K562 (cell line): ENCODE data around the gene RORB. TPM values are rescaled to one million over a fixed set of nuclear protein-coding genes. Genes with fewer than 3 reads are reported as not detected.

Source experiments
- ATAC-seq: fragments of 200-7000 bp; cut with Tn5 transposase; 3 replicates; pipeline ENCODE4 v1.9.1; 2020; ENCODE audit warnings: moderate library complexity
- BruUV-seq: library from RNA; stranded (reverse); fragments of 400-500 nt; replicated peaks from 2 replicates; lab custom pipeline; 2021; lab: Mats Ljungman, UMichigan
- CTCF ChIA-PET: fragments of 300-600 bp; formaldehyde crosslinking; extraction: SDS; loops from one replicate; lab custom pipeline; 2021; ENCODE audit warnings: low intra/inter-chr PET ratio; lab: Yijun Ruan, JAX
- POLR2A ChIA-PET: fragments of 300-600, 350-650 bp; sonication (Branson Sonifier 250); formaldehyde crosslinking; extraction: SDS; loops from one replicate; lab custom pipeline; 2021; ENCODE audit warnings: antibody characterized with exemption, inconsistent platforms; lab: Yijun Ruan, JAX
- DNase-seq, 4 experiments: peaks; one replicate each; pipeline versions ENCODE4 v3.0.0 to v3.0.0-alpha.2; 2011 to 2018; ENCODE audit warnings: low spot score in 3 of 4, mixed read lengths in 3 of 4; ENCODE audit errors: extremely low read depth in 1 of 4
- FAIRE-seq: peaks from 2 replicates; lab custom pipeline; 2011; peaks lifted over from hg19 to GRCh38; lab: Jason Lieb, UNC
- H2AFZ ChIP-seq: 2 replicates; pipeline ENCODE4 v1.6.0; 2011; ENCODE audit warnings: low read depth, low read length, control low read depth, inconsistent platforms
- H3K27ac ChIP-seq: fragments of 200-600 bp; 3 replicates; pipeline ENCODE4 v1.8.0; 2011; ENCODE audit warnings: low read depth, mild to moderate bottlenecking, control low read depth, inconsistent platforms, low read length, moderate library complexity, mixed read lengths; ENCODE audit errors: extremely low read depth
- H3K27me3 ChIP-seq, 2 experiments: fragments of 300-600 bp in 1 of 2; 2 replicates in 1 of 2; 3 replicates in 1 of 2; pipeline versions ENCODE4 v1.6.0 to v1.8.0; 2011; ENCODE audit warnings: inconsistent platforms in 2 of 2, low read length in 2 of 2, mild to moderate bottlenecking in 1 of 2, mixed read lengths in 1 of 2, moderate library complexity in 1 of 2; ENCODE audit not compliant: control insufficient read depth in 2 of 2, insufficient read depth in 2 of 2
- H3K36me3 ChIP-seq: fragments of 300-600 bp; 3 replicates; pipeline ENCODE4 v1.8.0; 2011; ENCODE audit warnings: mild to moderate bottlenecking, low read length, inconsistent platforms; ENCODE audit not compliant: control insufficient read depth, insufficient read depth
- H3K4me1 ChIP-seq, 2 experiments: fragments of 200-600 bp in 1 of 2; replicated peaks in 1 of 2; 2 replicates in 1 of 2; 3 replicates in 1 of 2; pipeline versions ENCODE4 v1.5.1 to v1.8.0; 2011; ENCODE audit warnings: inconsistent platforms in 2 of 2, low read length in 2 of 2, mild to moderate bottlenecking in 1 of 2, mixed read lengths in 1 of 2, moderate library complexity in 1 of 2; ENCODE audit not compliant: control insufficient read depth in 2 of 2, insufficient read depth in 2 of 2
- H3K4me2 ChIP-seq: 2 replicates; pipeline ENCODE4 v1.6.1; 2011; ENCODE audit warnings: low read length, control low read depth, inconsistent platforms, mixed read lengths; ENCODE audit not compliant: insufficient read depth
- H3K4me3 ChIP-seq: fragments of 200-600 bp; sonication (generic), shearing (Covaris generic); 2 replicates; pipeline ENCODE4 v1.5.1; 2016; ENCODE audit warnings: control low read depth, inconsistent platforms
- H3K79me2 ChIP-seq: fragments of 200-600 bp; 3 replicates; pipeline ENCODE4 v1.8.0; 2011; ENCODE audit warnings: low read length, inconsistent platforms; ENCODE audit not compliant: control insufficient read depth, insufficient read depth
- H3K9ac ChIP-seq, 2 experiments: 2 replicates each; pipeline versions ENCODE4 v1.6.0 to v1.6.1; 2011; ENCODE audit warnings: low read depth in 2 of 2, low read length in 2 of 2, control low read depth in 1 of 2, inconsistent platforms in 1 of 2, mild to moderate bottlenecking in 1 of 2, mixed read lengths in 1 of 2; ENCODE audit not compliant: insufficient read depth in 1 of 2
- H3K9me1 ChIP-seq: one replicate; pipeline ENCODE4 v1.6.0; 2011; ENCODE audit warnings: inconsistent platforms, mild to moderate bottlenecking, low read length, moderate library complexity; ENCODE audit not compliant: control insufficient read depth, insufficient read depth
- H3K9me3 ChIP-seq: replicated peaks from 2 replicates; pipeline ENCODE4 v1.5.1; 2011; ENCODE audit warnings: low read depth, low read length, inconsistent platforms; ENCODE audit not compliant: control insufficient read depth, insufficient read depth
- H4K20me1 ChIP-seq: replicated peaks from 2 replicates; pipeline ENCODE4 v1.6.1; 2011; ENCODE audit warnings: low read length, inconsistent platforms, mixed read lengths; ENCODE audit not compliant: control insufficient read depth, insufficient read depth
- CCAR2 ChIP-seq: fragments of 200-400 bp; formaldehyde crosslinking; IDR thresholded peaks from 2 replicates; pipeline ENCODE4 v1.6.1; 2017; ENCODE audit warnings: mild to moderate bottlenecking, low read depth, low read length
- CREB3L1 ChIP-seq: fragments of 450-650 bp; IDR thresholded peaks from 2 replicates; pipeline ENCODE4 v1.6.1; 2014; ENCODE audit warnings: low read depth, mild to moderate bottlenecking, moderate library complexity, borderline replicate concordance
- KAT2B ChIP-seq: IDR thresholded peaks from one replicate; pipeline ENCODE4 v1.6.1; 2012; ENCODE audit warnings: low read depth, mild to moderate bottlenecking, control low read depth, inconsistent platforms, low read length, moderate library complexity
- WGBS: fragments of 100-300 bp; shearing (Covaris generic); methylation state at CpG from one replicate; pipeline ENCODE4 v1.1.6; 2016; ENCODE audit warnings: low coverage, mixed read lengths; ENCODE audit not compliant: insufficient coverage; ENCODE audit errors: missing lambda C conversion rate; 5-methylcytosine and 5-hydroxymethylcytosine counted together
- in situ Hi-C: fragments of 300-500 bp; cut with MboI; formaldehyde crosslinking; loops from 4 replicates; pipeline ENCODE4 v1.15.0; 2018; ENCODE audit warnings: inconsistent platforms, mixed read lengths
- intact Hi-C: fragments of 100-400 bp; cut with micrococcal nuclease; formaldehyde crosslinking; loops from 2 replicates; pipeline ENCODE4 v1.14.2; 2022
- polyA plus RNA-seq, 8 experiments: library from polyadenylated mRNA; depleted of rRNA in 4 of 8; stranded (reverse) in 5 of 8; unstranded in 3 of 8; fragments of >200 nt; fragmentation: Nextera tagmentation in 2 of 8; fragmentation: Illumina TruSeq in 1 of 8; extraction: Ambion mirVana in 2 of 8; extraction: Trizol in 1 of 8; gene quantifications; 2 replicates each; pipeline versions ENCODE4 v1.2.1 to v1.2.3, GENCODE V29; 2011 to 2014; ENCODE audit warnings: inconsistent platforms in 1 of 8, missing spikeins in 1 of 8
- total RNA-seq, 7 experiments: library from RNA; depleted of rRNA in 6 of 7; stranded (reverse); fragments of >200 nt in 6 of 7; fragmentation: Illumina TruSeq in 2 of 7; extraction: Trizol in 2 of 7; gene quantifications; 2 replicates each; pipeline versions ENCODE4 v1.2.1 to v1.2.3, GENCODE V29; 2011 to 2021; ENCODE audit warnings: low replicate concordance in 1 of 7
- TF ChIP-seq, protein P1 (sequence below): fragments of 450-650 bp; IDR thresholded peaks from 2 replicates; pipeline ENCODE4 v1.6.1; 2017; ENCODE audit warnings: antibody characterized with exemption, mild to moderate bottlenecking
- TF ChIP-seq, protein P2 (sequence below): fragments of 450-650 bp; formaldehyde crosslinking; IDR thresholded peaks from 2 replicates; pipeline ENCODE4 v1.4.0; 2020; ENCODE audit warnings: mild to moderate bottlenecking, moderate library complexity

Gene RORB
- total and polyA plus RNA-seq, 9 of the 15 experiments (the other 6 are each of a cell fraction or from before 2014, with no cell fraction given), result not detected

- 0% methylated on average over 5 of the region's 5 CpGs for WGBS
- in situ Hi-C loops, result no loop called here
- Histone ChIP-seq H3K36me3 (no peaks in the 10 kb centered on the region), H3K9ac (no peak overlapping the region), H3K9me3 (no peaks in the 10 kb centered on the region), H3K4me3 (no peak overlapping the region), H3K9me1 (no peaks in the 10 kb centered on the region), H4K20me1 (no peaks in the 10 kb centered on the region), H3K27me3 (peaks cover 2 to 5% of the 10 kb centered on the region in 2 experiments; a peak in 3 of 5 replicates), H3K79me2 (no peaks in the 10 kb centered on the region), H3K4me1 (no peaks in the 10 kb centered on the region), H2AFZ (no peak overlapping the region), H3K4me2 (no peak overlapping the region), H3K27ac (no peak overlapping the region)
- TF ChIP-seq KAT2B (no peak), CREB3L1 (no peak), CCAR2 (no peak)
- TF ChIP-seq, protein P1, sequence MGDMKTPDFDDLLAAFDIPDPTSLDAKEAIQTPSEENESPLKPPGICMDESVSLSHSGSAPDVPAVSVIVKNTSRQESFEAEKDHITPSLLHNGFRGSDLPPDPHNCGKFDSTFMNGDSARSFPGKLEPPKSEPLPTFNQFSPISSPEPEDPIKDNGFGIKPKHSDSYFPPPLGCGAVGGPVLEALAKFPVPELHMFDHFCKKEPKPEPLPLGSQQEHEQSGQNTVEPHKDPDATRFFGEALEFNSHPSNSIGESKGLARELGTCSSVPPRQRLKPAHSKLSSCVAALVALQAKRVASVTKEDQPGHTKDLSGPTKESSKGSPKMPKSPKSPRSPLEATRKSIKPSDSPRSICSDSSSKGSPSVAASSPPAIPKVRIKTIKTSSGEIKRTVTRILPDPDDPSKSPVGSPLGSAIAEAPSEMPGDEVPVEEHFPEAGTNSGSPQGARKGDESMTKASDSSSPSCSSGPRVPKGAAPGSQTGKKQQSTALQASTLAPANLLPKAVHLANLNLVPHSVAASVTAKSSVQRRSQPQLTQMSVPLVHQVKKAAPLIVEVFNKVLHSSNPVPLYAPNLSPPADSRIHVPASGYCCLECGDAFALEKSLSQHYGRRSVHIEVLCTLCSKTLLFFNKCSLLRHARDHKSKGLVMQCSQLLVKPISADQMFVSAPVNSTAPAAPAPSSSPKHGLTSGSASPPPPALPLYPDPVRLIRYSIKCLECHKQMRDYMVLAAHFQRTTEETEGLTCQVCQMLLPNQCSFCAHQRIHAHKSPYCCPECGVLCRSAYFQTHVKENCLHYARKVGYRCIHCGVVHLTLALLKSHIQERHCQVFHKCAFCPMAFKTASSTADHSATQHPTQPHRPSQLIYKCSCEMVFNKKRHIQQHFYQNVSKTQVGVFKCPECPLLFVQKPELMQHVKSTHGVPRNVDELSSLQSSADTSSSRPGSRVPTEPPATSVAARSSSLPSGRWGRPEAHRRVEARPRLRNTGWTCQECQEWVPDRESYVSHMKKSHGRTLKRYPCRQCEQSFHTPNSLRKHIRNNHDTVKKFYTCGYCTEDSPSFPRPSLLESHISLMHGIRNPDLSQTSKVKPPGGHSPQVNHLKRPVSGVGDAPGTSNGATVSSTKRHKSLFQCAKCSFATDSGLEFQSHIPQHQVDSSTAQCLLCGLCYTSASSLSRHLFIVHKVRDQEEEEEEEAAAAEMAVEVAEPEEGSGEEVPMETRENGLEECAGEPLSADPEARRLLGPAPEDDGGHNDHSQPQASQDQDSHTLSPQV, result no peak
- TF ChIP-seq, protein P2, sequence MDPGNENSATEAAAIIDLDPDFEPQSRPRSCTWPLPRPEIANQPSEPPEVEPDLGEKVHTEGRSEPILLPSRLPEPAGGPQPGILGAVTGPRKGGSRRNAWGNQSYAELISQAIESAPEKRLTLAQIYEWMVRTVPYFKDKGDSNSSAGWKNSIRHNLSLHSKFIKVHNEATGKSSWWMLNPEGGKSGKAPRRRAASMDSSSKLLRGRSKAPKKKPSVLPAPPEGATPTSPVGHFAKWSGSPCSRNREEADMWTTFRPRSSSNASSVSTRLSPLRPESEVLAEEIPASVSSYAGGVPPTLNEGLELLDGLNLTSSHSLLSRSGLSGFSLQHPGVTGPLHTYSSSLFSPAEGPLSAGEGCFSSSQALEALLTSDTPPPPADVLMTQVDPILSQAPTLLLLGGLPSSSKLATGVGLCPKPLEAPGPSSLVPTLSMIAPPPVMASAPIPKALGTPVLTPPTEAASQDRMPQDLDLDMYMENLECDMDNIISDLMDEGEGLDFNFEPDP (CRISPR knock-in tag), result no peak
- intact Hi-C loops, result loop anchor here (5.0 kb wide), 1 partner anchor 66 kb away; no protein-coding TSS in a partner anchor
- BruUV-seq, result no TSS peak
- ChIA-PET POLR2A (no interaction called here), CTCF (no interaction called here)
- ATAC-seq (no peak), FAIRE-seq (no peak), DNase-seq (no peak)
Measured at GRCh38 chr9:74643303-74643923, 146.3 kb downstream of the RORB start.
